Smooth muscle cell (in vitro differentiated cells): Measurements from ENCODE around the gene CHST12. TPM values are rescaled to one million over a fixed set of nuclear protein-coding genes. Genes with fewer than 3 reads are reported as not detected.

ENCODE experiments used
- DNase-seq: peaks from one replicate; lab custom pipeline; 2025; ENCODE audit not compliant: unreplicated experiment; lab: John Stamatoyannopoulos, UW
- H2AFZ ChIP-seq: fragments of 200-600 bp; sonication (generic); 2 replicates; pipeline ENCODE4 v1.6.0; 2016; ENCODE audit warnings: antibody characterized with exemption, low read depth, mild to moderate bottlenecking
- H3F3A ChIP-seq: fragments of 200-600 bp; sonication (generic); 2 replicates; pipeline ENCODE4 v1.6.0; 2017; ENCODE audit warnings: antibody characterized with exemption, low read depth
- H3K27ac ChIP-seq: fragments of 200-600 bp; sonication (generic); 2 replicates; pipeline ENCODE4 v1.5.1; 2016; ENCODE audit warnings: low read depth, mild to moderate bottlenecking
- H3K27me3 ChIP-seq: fragments of 200-600 bp; sonication (generic); 2 replicates; pipeline ENCODE4 v1.6.1; 2016; ENCODE audit warnings: low read depth, mild to moderate bottlenecking
- H3K36me3 ChIP-seq: fragments of 200-600 bp; sonication (generic); 2 replicates; pipeline ENCODE4 v1.5.1; 2016; ENCODE audit warnings: low read depth
- H3K4me1 ChIP-seq: fragments of 200-600 bp; sonication (generic); 2 replicates; pipeline ENCODE4 v1.5.1; 2016; ENCODE audit warnings: low read depth
- H3K4me2 ChIP-seq: fragments of 200-600 bp; sonication (generic); 2 replicates; pipeline ENCODE4 v1.6.0; 2016; ENCODE audit warnings: mild to moderate bottlenecking
- H3K4me3 ChIP-seq: fragments of 200-600 bp; sonication (generic); 2 replicates; pipeline ENCODE4 v1.5.1; 2016; ENCODE audit warnings: mild to moderate bottlenecking
- H3K79me2 ChIP-seq: fragments of 200-600 bp; sonication (generic); 2 replicates; pipeline ENCODE4 v1.6.0; 2016; ENCODE audit warnings: low read depth, mild to moderate bottlenecking
- H3K9ac ChIP-seq: fragments of 200-600 bp; sonication (generic); 2 replicates; pipeline ENCODE4 v1.6.0; 2016; ENCODE audit warnings: low read depth
- H3K9me3 ChIP-seq: fragments of 200-600 bp; sonication (generic); replicated peaks from 2 replicates; pipeline ENCODE4 v1.5.1; 2016; ENCODE audit warnings: low read depth
- H4K20me1 ChIP-seq: fragments of 200-600 bp; sonication (generic); 2 replicates; pipeline ENCODE4 v1.6.0; 2016; ENCODE audit warnings: low read depth
- CTCF ChIP-seq: fragments of 200-600 bp; sonication (generic); IDR thresholded peaks from 2 replicates; pipeline ENCODE4 v1.5.1; 2017; ENCODE audit warnings: borderline replicate concordance, mild to moderate bottlenecking, antibody characterized with exemption; ENCODE audit not compliant: insufficient read depth, poor library complexity, severe bottlenecking
- WGBS: methylation state at CpG from one replicate; pipeline ENCODE4 v1.1.7; 2016; ENCODE audit warnings: low lambda C conversion rate; 5-methylcytosine and 5-hydroxymethylcytosine counted together
- polyA plus RNA-seq: library from polyadenylated mRNA; unstranded; fragments of >200 nt; fragmentation: Nextera tagmentation; extraction: Ambion mirVana; gene quantifications from 2 replicates; pipeline ENCODE4 v1.2.1, GENCODE V29; 2016
- total RNA-seq: library from RNA; depleted of rRNA; stranded (reverse); fragments of >200 nt; gene quantifications from 2 replicates; pipeline ENCODE4 v1.2.3, GENCODE V29; 2014

Gene CHST12
- total and polyA plus RNA-seq, 2 experiments from 2014 or later: 10.1 to 19.7 TPM

GRCh38 chr7:2354939-2355704, 48.3 kb upstream of the CHST12 start:
- H4K20me1 ChIP-seq: peaks cover 52% of the 10 kb centered on the region
- under 1% methylated on average over 55 of the region's 92 CpGs for WGBS
- H2AFZ ChIP-seq: no peak overlapping the region

DNA sequence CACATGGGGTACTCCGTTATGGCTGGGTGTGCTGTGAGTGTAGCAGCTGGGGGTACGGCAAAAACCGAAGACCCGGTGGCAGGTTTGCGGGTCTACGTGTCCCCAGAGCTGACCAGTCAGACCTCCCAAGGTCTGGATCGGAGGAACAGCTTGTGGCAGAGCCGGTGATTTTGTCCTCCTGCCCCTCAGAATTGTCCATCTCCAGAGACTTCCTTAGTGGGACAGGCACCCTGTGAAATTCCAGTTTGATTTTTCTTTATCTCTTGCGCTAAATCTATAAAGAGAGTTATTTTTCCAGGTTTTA, 47.8 kb upstream of the CHST12 start:
- Histone ChIP-seq H3K4me3 (peak overlapping the region; percentile 61), H3K79me2 (peaks cover 65% of the 10 kb centered on the region), H3K27me3 (no peaks in the 10 kb centered on the region), H3F3A (peaks cover 4% of the 10 kb centered on the region), H3K4me2 (peak overlapping the region; percentile 97), H3K36me3 (no peaks in the 10 kb centered on the region), H3K9ac (peak overlapping the region; percentile 98), H4K20me1 (peaks cover 57% of the 10 kb centered on the region), H3K27ac (peak overlapping the region; percentile 79), H3K9me3 (no peaks in the 10 kb centered on the region), H2AFZ (no peak overlapping the region), H3K4me1 (peaks cover 16% of the 10 kb centered on the region)
- WGBS: 6% methylated on average over 9 of the region's 9 CpGs
- TF ChIP-seq CTCF: no peak
- DNase-seq: no peak

More at GRCh38 chr7:2354939-2355704, 48.3 kb upstream of the CHST12 start:
- H3K27me3 ChIP-seq: no peaks in the 10 kb centered on the region
- DNase-seq: no peak
- H3K4me2 ChIP-seq: peak overlapping the region; percentile 97
- no peaks in the 10 kb centered on the region for H3K36me3 ChIP-seq
- peak overlapping the region; percentile 98 for H3K9ac ChIP-seq
- H3F3A ChIP-seq: peaks cover 2% of the 10 kb centered on the region
- H3K9me3 ChIP-seq: no peaks in the 10 kb centered on the region
- H3K27ac ChIP-seq: peak overlapping the region; percentile 97
- no peak for TF ChIP-seq CTCF
- H3K4me3 ChIP-seq: peak overlapping the region; percentile 61
- peaks cover 16% of the 10 kb centered on the region for H3K4me1 ChIP-seq
- H3K79me2 ChIP-seq: peaks cover 59% of the 10 kb centered on the region

- H3K4me1 ChIP-seq: peaks cover 16% of the 10 kb centered on the region
- H3K79me2 ChIP-seq: peaks cover 80% of the 10 kb centered on the region
- DNase-seq: no peak
- 91% methylated on average over 8 of the region's 8 CpGs for WGBS
- H3K9me3 ChIP-seq: no peaks in the 10 kb centered on the region
- TF ChIP-seq CTCF: no peak
- H3K4me2 ChIP-seq: peak overlapping the region; percentile 97
- peaks cover 4% of the 10 kb centered on the region for H3F3A ChIP-seq
- peaks cover 72% of the 10 kb centered on the region for H4K20me1 ChIP-seq
- peak overlapping the region; percentile 79 for H3K27ac ChIP-seq
- H3K27me3 ChIP-seq: no peaks in the 10 kb centered on the region
- H3K36me3 ChIP-seq: peaks cover 4% of the 10 kb centered on the region
- H2AFZ ChIP-seq: no peak overlapping the region
- H3K9ac ChIP-seq: no peak overlapping the region
- no peak overlapping the region for H3K4me3 ChIP-seq
Measured at GRCh38 chr7:2357165-2357564, 46.2 kb upstream of the CHST12 start.

GRCh38 chr7:2357571-2357970, 45.8 kb upstream of the CHST12 start:
- peak overlapping the region; percentile 79 for H3K27ac ChIP-seq
- TF ChIP-seq CTCF: no peak
- H3K9me3 ChIP-seq: no peaks in the 10 kb centered on the region
- peak overlapping the region; percentile 97 for H3K4me2 ChIP-seq
- H3K4me3 ChIP-seq: no peak overlapping the region
- no peak overlapping the region for H2AFZ ChIP-seq
- H4K20me1 ChIP-seq: peaks cover 76% of the 10 kb centered on the region
- H3K36me3 ChIP-seq: peaks cover 8% of the 10 kb centered on the region
- peaks cover 16% of the 10 kb centered on the region for H3K4me1 ChIP-seq
- WGBS: 93% methylated on average over 6 of the region's 6 CpGs
- peaks cover 82% of the 10 kb centered on the region for H3K79me2 ChIP-seq
- no peaks in the 10 kb centered on the region for H3K27me3 ChIP-seq
- peaks cover 4% of the 10 kb centered on the region for H3F3A ChIP-seq
- H3K9ac ChIP-seq: no peak overlapping the region
- no peak for DNase-seq
